ENCODE measurements around the gene CHST12. TPM values are rescaled to one million over a fixed set of nuclear protein-coding genes. Genes with fewer than 3 reads are reported as not detected.

Gene CHST12
- 18.3 to 21.7 TPM (median 20.7 TPM) in 3 replicates for total RNA-seq (2021)
- percentile 56 among the genes with signal in this experiment for Bru-seq, nascent RNA
- long read RNA-seq, experiment 1, full-length matches to known transcripts: 77 of 106 reads
- long read RNA-seq, experiment 1, partial matches to known transcripts: 4 of 106 reads
- long read RNA-seq, experiment 1, other reads (novel, unspliced or antisense): 25 of 106 reads
- long read RNA-seq, experiment 2, full-length matches to known transcripts: 8 of 18 reads
- long read RNA-seq, experiment 2, partial matches to known transcripts: 0 of 18 reads
- long read RNA-seq, experiment 2, other reads (novel, unspliced or antisense): 10 of 18 reads
- long read RNA-seq, experiment 3, full-length matches to known transcripts: 9 of 15 reads
- long read RNA-seq, experiment 3, partial matches to known transcripts: 2 of 15 reads
- long read RNA-seq, experiment 3, other reads (novel, unspliced or antisense): 4 of 15 reads

DNA sequence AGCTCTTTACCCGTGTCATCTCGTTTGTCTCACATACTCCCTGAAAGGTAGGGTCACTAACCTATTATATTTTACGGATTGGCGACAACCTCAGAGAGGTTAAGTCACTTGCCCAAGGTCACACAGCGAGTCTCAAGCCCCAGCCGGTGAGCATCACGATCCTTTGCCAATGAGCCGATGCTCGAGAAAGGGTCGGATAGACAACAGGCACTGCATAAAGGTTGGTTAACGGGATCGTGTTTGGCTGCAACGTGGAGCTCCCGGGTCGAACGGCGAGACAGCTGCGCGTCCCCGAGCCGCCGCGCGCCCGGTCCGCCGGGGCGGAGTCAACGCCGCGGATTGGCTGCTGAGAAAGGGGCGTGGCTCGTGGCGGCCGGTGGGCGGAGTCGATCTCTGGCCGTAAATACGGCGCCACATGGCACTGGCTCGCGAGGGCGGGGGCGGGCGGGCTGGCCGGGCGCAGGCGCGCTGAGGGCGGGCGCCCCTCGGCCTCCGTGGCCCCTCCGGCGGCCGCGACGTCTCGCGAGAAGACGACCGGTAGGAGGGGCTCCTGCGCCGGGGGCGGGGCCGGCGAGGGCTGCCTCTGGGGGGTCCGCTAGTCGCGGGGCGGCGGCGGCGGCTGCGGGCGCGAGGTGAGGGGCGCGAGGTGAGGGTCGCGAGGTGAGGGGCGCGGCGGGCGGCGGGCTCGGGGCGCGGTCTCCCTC is at the start of gene CHST12:
Gene CHST12 (plus strand): TSS at position 598 of the 704 bp plus-strand sequence. CDS start 29,029 bp downstream, outside the sequence.
- H3K4me1 Mint-ChIP-seq: peaks cover 28% of the 10 kb centered on the region
- CTCF ChIA-PET: interaction anchor here (1.4 to 3.1 kb wide), 2 partner anchors 28 to 66 kb away, joined by 6 to 15 read pairs; no protein-coding TSS in a partner anchor
- H3K4me3 Mint-ChIP-seq: peak within 1 kb of the TSS; percentile 82
- H3K27me3 Mint-ChIP-seq (ENCODE audit: low read depth): no peaks in the 10 kb centered on the region
- peak within 1 kb of the TSS; percentile 95 for H3K27ac Mint-ChIP-seq
- DNase-seq (ENCODE audit: low spot score) (peak; percentile 95), ATAC-seq (peak; percentile 82)
- no peaks in the 10 kb centered on the region for H3K9me3 Mint-ChIP-seq
- no peaks in the 10 kb centered on the region for H3K36me3 Mint-ChIP-seq
- POLR2A ChIA-PET: no interaction called here
- TF ChIP-seq, protein P1, sequence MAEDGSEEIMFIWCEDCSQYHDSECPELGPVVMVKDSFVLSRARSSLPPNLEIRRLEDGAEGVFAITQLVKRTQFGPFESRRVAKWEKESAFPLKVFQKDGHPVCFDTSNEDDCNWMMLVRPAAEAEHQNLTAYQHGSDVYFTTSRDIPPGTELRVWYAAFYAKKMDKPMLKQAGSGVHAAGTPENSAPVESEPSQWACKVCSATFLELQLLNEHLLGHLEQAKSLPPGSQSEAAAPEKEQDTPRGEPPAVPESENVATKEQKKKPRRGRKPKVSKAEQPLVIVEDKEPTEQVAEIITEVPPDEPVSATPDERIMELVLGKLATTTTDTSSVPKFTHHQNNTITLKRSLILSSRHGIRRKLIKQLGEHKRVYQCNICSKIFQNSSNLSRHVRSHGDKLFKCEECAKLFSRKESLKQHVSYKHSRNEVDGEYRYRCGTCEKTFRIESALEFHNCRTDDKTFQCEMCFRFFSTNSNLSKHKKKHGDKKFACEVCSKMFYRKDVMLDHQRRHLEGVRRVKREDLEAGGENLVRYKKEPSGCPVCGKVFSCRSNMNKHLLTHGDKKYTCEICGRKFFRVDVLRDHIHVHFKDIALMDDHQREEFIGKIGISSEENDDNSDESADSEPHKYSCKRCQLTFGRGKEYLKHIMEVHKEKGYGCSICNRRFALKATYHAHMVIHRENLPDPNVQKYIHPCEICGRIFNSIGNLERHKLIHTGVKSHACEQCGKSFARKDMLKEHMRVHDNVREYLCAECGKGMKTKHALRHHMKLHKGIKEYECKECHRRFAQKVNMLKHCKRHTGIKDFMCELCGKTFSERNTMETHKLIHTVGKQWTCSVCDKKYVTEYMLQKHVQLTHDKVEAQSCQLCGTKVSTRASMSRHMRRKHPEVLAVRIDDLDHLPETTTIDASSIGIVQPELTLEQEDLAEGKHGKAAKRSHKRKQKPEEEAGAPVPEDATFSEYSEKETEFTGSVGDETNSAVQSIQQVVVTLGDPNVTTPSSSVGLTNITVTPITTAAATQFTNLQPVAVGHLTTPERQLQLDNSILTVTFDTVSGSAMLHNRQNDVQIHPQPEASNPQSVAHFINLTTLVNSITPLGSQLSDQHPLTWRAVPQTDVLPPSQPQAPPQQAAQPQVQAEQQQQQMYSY (CRISPR knock-in tag; IDR thresholded peaks at IDR 0.05): no peak
- TF ChIP-seq, protein P2, sequence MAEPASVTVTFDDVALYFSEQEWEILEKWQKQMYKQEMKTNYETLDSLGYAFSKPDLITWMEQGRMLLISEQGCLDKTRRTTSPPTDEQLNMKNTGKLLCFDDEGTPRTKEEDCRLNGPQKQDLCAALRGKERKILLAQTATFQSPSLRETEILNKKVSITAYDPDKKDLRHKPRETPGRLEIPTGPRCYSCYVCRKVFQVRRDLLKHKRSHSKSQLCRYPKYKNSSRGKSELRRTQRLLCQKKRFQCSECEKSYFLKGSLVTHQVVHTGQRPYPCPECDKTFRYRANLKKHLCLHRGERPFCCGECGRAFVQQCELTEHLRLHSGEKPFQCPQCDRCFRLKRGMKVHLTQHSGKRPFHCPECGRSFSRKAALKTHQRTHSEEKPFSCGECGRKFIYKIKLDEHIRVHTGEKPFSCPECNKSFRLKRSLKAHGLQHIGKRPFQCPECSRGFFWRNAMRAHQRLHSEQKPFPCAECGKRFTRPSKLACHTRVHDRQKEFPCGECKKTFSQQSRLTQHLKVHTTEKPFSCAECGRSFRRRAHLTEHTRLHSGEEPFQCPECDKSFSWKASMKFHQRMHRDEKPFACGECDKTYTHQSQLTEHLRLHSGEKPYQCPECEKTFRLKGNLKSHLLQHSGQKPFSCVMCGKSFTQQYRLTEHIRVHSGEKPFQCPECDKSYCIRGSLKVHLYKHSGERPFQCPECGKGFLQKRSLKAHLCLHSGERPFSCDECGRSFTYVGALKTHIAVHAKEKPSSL (CRISPR knock-in tag; conservative IDR thresholded peaks at IDR 0.05): no peak
- TF ChIP-seq, protein P3, sequence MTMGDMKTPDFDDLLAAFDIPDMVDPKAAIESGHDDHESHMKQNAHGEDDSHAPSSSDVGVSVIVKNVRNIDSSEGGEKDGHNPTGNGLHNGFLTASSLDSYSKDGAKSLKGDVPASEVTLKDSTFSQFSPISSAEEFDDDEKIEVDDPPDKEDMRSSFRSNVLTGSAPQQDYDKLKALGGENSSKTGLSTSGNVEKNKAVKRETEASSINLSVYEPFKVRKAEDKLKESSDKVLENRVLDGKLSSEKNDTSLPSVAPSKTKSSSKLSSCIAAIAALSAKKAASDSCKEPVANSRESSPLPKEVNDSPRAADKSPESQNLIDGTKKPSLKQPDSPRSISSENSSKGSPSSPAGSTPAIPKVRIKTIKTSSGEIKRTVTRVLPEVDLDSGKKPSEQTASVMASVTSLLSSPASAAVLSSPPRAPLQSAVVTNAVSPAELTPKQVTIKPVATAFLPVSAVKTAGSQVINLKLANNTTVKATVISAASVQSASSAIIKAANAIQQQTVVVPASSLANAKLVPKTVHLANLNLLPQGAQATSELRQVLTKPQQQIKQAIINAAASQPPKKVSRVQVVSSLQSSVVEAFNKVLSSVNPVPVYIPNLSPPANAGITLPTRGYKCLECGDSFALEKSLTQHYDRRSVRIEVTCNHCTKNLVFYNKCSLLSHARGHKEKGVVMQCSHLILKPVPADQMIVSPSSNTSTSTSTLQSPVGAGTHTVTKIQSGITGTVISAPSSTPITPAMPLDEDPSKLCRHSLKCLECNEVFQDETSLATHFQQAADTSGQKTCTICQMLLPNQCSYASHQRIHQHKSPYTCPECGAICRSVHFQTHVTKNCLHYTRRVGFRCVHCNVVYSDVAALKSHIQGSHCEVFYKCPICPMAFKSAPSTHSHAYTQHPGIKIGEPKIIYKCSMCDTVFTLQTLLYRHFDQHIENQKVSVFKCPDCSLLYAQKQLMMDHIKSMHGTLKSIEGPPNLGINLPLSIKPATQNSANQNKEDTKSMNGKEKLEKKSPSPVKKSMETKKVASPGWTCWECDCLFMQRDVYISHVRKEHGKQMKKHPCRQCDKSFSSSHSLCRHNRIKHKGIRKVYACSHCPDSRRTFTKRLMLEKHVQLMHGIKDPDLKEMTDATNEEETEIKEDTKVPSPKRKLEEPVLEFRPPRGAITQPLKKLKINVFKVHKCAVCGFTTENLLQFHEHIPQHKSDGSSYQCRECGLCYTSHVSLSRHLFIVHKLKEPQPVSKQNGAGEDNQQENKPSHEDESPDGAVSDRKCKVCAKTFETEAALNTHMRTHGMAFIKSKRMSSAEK (CRISPR knock-in tag; IDR thresholded peaks at IDR 0.05; ENCODE audit: borderline replicate concordance): no peak
- no peak for TF ChIP-seq ZNF317 (CRISPR knock-in tag; IDR thresholded peaks at IDR 0.05; ENCODE audit: borderline replicate concordance, low read depth)
- 0 out of 2 replicates have a peak, but pooled peaks have one; percentile 56 for TF ChIP-seq CBFB (CRISPR knock-in tag; IDR thresholded peaks at IDR 0.05; ENCODE audit: low read depth)
- no peak; the same call in 1 of the 2 replicates for TF ChIP-seq TEAD1 (CRISPR knock-in tag; IDR thresholded peaks at IDR 0.05)
- TF ChIP-seq, protein P4, sequence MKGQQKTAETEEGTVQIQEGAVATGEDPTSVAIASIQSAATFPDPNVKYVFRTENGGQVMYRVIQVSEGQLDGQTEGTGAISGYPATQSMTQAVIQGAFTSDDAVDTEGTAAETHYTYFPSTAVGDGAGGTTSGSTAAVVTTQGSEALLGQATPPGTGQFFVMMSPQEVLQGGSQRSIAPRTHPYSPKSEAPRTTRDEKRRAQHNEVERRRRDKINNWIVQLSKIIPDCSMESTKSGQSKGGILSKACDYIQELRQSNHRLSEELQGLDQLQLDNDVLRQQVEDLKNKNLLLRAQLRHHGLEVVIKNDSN (CRISPR knock-in tag; IDR thresholded peaks at IDR 0.05): no peak
- TF ChIP-seq TP53 (CRISPR knock-in tag; IDR thresholded peaks at IDR 0.05): no peak
- no peak for TF ChIP-seq NFE2L1 (CRISPR knock-in tag; IDR thresholded peaks at IDR 0.05)
- 0 out of 2 replicates have a peak, but pooled peaks have one; percentile 47 for TF ChIP-seq PRRX2 (CRISPR knock-in tag; IDR thresholded peaks at IDR 0.05)
- TF ChIP-seq RORB (CRISPR knock-in tag; IDR thresholded peaks at IDR 0.05): no peak
- TF ChIP-seq MYBL2 (CRISPR knock-in tag; IDR thresholded peaks at IDR 0.05): no peak
- no peak for TF ChIP-seq ELF4 (CRISPR knock-in tag; IDR thresholded peaks at IDR 0.05; ENCODE audit: low read depth)
- no peak for TF ChIP-seq GRHL2 (CRISPR knock-in tag; IDR thresholded peaks at IDR 0.05; ENCODE audit: insufficient replicate concordance, severe bottlenecking)
- TF ChIP-seq ZNF423 (CRISPR knock-in tag; IDR thresholded peaks at IDR 0.05): no peak
- 0 out of 2 replicates have a peak, but pooled peaks have one; percentile 41 for TF ChIP-seq FOXP1 (CRISPR knock-in tag; IDR thresholded peaks at IDR 0.05; ENCODE audit: borderline replicate concordance)
- TF ChIP-seq ZNF416 (CRISPR knock-in tag; IDR thresholded peaks at IDR 0.05): no peak
- TF ChIP-seq ZNF232 (CRISPR knock-in tag; IDR thresholded peaks at IDR 0.05): peak; percentile 75; the same call in 1 of the 2 replicates
- TF ChIP-seq NFYB (CRISPR knock-in tag; conservative IDR thresholded peaks at IDR 0.05; ENCODE audit: low read depth): 0 out of 2 replicates have a peak, but pooled peaks have one; percentile 22
- no peak for TF ChIP-seq NR3C1 (CRISPR knock-in tag; conservative IDR thresholded peaks at IDR 0.05; ENCODE audit: low read depth)
- TF ChIP-seq, protein P5, sequence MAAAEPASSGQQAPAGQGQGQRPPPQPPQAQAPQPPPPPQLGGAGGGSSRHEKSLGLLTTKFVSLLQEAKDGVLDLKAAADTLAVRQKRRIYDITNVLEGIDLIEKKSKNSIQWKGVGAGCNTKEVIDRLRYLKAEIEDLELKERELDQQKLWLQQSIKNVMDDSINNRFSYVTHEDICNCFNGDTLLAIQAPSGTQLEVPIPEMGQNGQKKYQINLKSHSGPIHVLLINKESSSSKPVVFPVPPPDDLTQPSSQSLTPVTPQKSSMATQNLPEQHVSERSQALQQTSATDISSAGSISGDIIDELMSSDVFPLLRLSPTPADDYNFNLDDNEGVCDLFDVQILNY (CRISPR knock-in tag; IDR thresholded peaks at IDR 0.05): 0 out of 2 replicates have a peak, but pooled peaks have one; percentile 31
- TF ChIP-seq KAT7 (CRISPR knock-in tag; IDR thresholded peaks at IDR 0.05; ENCODE audit: borderline replicate concordance): no peak
- TF ChIP-seq, protein P6, sequence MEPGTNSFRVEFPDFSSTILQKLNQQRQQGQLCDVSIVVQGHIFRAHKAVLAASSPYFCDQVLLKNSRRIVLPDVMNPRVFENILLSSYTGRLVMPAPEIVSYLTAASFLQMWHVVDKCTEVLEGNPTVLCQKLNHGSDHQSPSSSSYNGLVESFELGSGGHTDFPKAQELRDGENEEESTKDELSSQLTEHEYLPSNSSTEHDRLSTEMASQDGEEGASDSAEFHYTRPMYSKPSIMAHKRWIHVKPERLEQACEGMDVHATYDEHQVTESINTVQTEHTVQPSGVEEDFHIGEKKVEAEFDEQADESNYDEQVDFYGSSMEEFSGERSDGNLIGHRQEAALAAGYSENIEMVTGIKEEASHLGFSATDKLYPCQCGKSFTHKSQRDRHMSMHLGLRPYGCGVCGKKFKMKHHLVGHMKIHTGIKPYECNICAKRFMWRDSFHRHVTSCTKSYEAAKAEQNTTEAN (CRISPR knock-in tag; IDR thresholded peaks at IDR 0.05): no peak

All from WTC11 (cell line).